ENCODE results near the gene RPS21. TPM values are rescaled to one million over a fixed set of nuclear protein-coding genes. Genes with fewer than 3 reads are reported as not detected.
A peak's percentile ranks its signal among the peaks of the same experiment; 100 is the strongest.

Gene RPS21
- total and polyA plus RNA-seq, 10 of the 15 experiments (the other 5 are each of a cell fraction or from before 2014, with no cell fraction given): 1,474 to 4,987 (median 2,439) TPM

DNA sequence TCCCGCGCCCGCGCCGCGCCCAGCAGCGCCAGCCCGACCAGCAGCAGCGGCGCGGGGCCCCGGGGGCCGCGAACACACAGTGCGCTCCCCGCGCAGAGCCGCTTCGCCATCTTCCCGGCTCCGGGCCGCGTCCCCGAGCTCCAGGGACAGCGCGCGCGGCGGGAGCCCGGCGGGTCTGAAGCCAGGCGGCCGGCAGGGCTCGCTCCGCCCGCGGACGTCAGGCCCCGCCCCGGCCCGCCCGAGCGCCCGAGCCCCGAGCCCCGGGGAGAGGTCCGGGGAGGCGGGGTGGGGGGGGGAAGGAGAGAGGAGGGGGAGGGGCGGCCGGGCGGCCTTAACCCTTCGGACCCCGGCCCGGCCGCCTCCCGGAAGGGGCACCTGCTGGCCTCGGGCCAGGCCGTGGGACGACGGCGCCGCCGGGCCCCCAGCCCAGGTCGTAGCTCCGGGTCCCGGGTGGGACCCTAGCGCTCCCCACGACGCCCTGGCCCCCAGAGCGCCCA is 19.7 kb upstream of the RPS21 start, which contains the start of gene LAMA5:
LAMA5 (minus strand) TSS at position 177 of the 497 bp plus-strand sequence; CDS start at position 110, 67 bp downstream.
- 5% methylated on average over 9 of the region's 70 CpGs for WGBS (ENCODE audit: insufficient coverage, insufficient replicate concordance, low lambda C conversion rate, missing lambda C conversion rate)
- ChIA-PET RAD21 (ENCODE audit: unreplicated experiment) (no interaction called here), SMC1A (ENCODE audit: uncharacterized antibody, unreplicated experiment) (no interaction called here), POLR2A (no interaction called here), CTCF (interaction anchor here (1.3 kb wide), 1 partner anchor 15 kb away, joined by 5 read pairs; no protein-coding TSS in a partner anchor)
- Histone ChIP-seq H3K4me2 (ENCODE audit: control insufficient read depth, insufficient read depth) (peak within 1 kb of the TSS; percentile 87; the same call in 1 of the 2 replicates), H3K36me3 (ENCODE audit: control insufficient read depth in 2 of 2, insufficient read depth in 2 of 2, low read length in 1 of 2) (no peaks in the 10 kb centered on the region), H3K27me3 (replicated peaks in 1 of 2; ENCODE audit: control insufficient read depth in 2 of 2, insufficient read depth in 2 of 2, low read length in 1 of 2) (peaks cover 4 to 15% of the 10 kb centered on the region in 2 experiments), H2AFZ (ENCODE audit: control insufficient read depth, low read depth, low read length) (peak within 1 kb of the TSS; percentile 34), H3K4me3 (peak within 1 kb of the TSS; percentile 65; the same call in 1 of the 2 replicates), H4K20me1 (ENCODE audit: control insufficient read depth, insufficient read depth) (no peaks in the 10 kb centered on the region), H3K9me3 (replicated peaks; ENCODE audit: control insufficient read depth, insufficient read depth, low read length) (no peaks in the 10 kb centered on the region), H3K79me2 (ENCODE audit: control insufficient read depth, insufficient read depth, low read length) (no peaks in the 10 kb centered on the region), H3K27ac (ENCODE audit: control insufficient read depth, insufficient read depth) (no peak within 1 kb of the TSS), H3K9ac (ENCODE audit: control insufficient read depth, insufficient read depth, low read length) (peak within 1 kb of the TSS; percentile 20; the same call in 1 of the 2 replicates), H3K4me1 (ENCODE audit: control insufficient read depth, insufficient read depth, low read length) (peaks cover 5% of the 10 kb centered on the region)
- DNase-seq (ENCODE audit: low read depth, low spot score): no peak
- FAIRE-seq: no peak
- in situ Hi-C loops (cut with MboI) (no loop called here), intact Hi-C loops (cut with micrococcal nuclease; ENCODE audit: unreplicated experiment) (no loop called here)
- ATAC-seq: peak; percentile 66
- BruUV-seq (replicated peaks): no TSS peak
- TF ChIP-seq, protein P1, sequence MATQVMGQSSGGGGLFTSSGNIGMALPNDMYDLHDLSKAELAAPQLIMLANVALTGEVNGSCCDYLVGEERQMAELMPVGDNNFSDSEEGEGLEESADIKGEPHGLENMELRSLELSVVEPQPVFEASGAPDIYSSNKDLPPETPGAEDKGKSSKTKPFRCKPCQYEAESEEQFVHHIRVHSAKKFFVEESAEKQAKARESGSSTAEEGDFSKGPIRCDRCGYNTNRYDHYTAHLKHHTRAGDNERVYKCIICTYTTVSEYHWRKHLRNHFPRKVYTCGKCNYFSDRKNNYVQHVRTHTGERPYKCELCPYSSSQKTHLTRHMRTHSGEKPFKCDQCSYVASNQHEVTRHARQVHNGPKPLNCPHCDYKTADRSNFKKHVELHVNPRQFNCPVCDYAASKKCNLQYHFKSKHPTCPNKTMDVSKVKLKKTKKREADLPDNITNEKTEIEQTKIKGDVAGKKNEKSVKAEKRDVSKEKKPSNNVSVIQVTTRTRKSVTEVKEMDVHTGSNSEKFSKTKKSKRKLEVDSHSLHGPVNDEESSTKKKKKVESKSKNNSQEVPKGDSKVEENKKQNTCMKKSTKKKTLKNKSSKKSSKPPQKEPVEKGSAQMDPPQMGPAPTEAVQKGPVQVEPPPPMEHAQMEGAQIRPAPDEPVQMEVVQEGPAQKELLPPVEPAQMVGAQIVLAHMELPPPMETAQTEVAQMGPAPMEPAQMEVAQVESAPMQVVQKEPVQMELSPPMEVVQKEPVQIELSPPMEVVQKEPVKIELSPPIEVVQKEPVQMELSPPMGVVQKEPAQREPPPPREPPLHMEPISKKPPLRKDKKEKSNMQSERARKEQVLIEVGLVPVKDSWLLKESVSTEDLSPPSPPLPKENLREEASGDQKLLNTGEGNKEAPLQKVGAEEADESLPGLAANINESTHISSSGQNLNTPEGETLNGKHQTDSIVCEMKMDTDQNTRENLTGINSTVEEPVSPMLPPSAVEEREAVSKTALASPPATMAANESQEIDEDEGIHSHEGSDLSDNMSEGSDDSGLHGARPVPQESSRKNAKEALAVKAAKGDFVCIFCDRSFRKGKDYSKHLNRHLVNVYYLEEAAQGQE (IDR thresholded peaks at IDR 0.05; ENCODE audit: low read depth, low read length): no peak
